HG02970 (cell line): Measurements from ENCODE around the gene KNSTRN.

Source experiments
- ATAC-seq: cut with Tn5 transposase; IDR thresholded peaks from one replicate; pipeline ENCODE4 v1.9.1; 2021; ENCODE audit warnings: mild to moderate bottlenecking, moderate library complexity, moderate number of reproducible peaks; ENCODE audit not compliant: unreplicated experiment, low FRiP score

Gene KNSTRN

GRCh38 chr15:40392986-40393948 lies 10.7 kb downstream of the KNSTRN start:
- no peak for ATAC-seq

GRCh38 chr15:40397688-40398412 lies 15.3 kb downstream of the KNSTRN start:
- ATAC-seq = no peak

- ATAC-seq = peak; percentile 69
Observed at GRCh38 chr15:40398413-40398873, 15.9 kb downstream of the KNSTRN start.

GRCh38 chr15:40399370-40399769 lies 16.8 kb downstream of the KNSTRN start:
- no peak for ATAC-seq

- ATAC-seq = peak; percentile 84
Observed at GRCh38 chr15:40405501-40406381, 23.2 kb downstream of the KNSTRN start, which contains the start of gene IVD. IVD (plus strand) TSS chr15:40405795; CDS start chr15:40405828, 33 bp downstream.

- ATAC-seq = no peak
Observed at GRCh38 chr15:40407330-40407990, 24.9 kb downstream of the KNSTRN start.

GRCh38 chr15:40409366-40409765 lies 26.8 kb downstream of the KNSTRN start:
- ATAC-seq = no peak

GRCh38 chr15:40410476-40410875 lies 28.0 kb downstream of the KNSTRN start:
- ATAC-seq = no peak

GRCh38 chr15:40412095-40412759 lies 29.7 kb downstream of the KNSTRN start:
- ATAC-seq = no peak

GRCh38 chr15:40413036-40413435 lies 30.5 kb downstream of the KNSTRN start:
- no peak for ATAC-seq

GRCh38 chr15:40414816-40415215 lies 32.3 kb downstream of the KNSTRN start:
- no peak for ATAC-seq

- no peak for ATAC-seq
Observed at GRCh38 chr15:40415226-40415625, 32.7 kb downstream of the KNSTRN start.

- no peak for ATAC-seq
Observed at GRCh38 chr15:40416056-40416455, 33.5 kb downstream of the KNSTRN start.

GRCh38 chr15:40418126-40418525 lies 35.6 kb downstream of the KNSTRN start:
- ATAC-seq = no peak

- ATAC-seq = no peak
Observed at GRCh38 chr15:40420071-40420713, 37.7 kb downstream of the KNSTRN start.

- ATAC-seq = no peak
Observed at GRCh38 chr15:40420793-40421192, 38.3 kb downstream of the KNSTRN start.

GRCh38 chr15:40421246-40422157 lies 39.0 kb downstream of the KNSTRN start:
- no peak for ATAC-seq
